ENCODE results near the gene PITPNM3.

DNA sequence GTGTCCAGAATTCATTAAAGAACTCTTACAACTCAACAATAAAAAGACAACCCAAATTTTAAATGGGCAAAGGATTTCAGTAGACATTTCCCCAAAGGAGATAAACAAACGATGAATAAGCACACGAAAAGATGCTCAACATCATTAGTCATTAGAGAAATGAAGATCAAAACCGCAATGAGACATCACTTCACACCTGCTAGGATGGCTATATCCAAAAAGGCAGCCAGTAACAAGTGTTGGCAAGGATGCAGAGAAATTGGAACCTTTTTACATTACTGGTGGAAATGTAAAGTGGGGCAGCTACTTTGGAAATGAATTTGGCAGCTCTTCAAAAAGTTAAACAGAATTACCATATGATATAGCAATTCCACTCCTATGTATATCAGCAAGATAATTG, 42.0 kb downstream of the PITPNM3 start:
- TF ChIP-seq, protein P1, sequence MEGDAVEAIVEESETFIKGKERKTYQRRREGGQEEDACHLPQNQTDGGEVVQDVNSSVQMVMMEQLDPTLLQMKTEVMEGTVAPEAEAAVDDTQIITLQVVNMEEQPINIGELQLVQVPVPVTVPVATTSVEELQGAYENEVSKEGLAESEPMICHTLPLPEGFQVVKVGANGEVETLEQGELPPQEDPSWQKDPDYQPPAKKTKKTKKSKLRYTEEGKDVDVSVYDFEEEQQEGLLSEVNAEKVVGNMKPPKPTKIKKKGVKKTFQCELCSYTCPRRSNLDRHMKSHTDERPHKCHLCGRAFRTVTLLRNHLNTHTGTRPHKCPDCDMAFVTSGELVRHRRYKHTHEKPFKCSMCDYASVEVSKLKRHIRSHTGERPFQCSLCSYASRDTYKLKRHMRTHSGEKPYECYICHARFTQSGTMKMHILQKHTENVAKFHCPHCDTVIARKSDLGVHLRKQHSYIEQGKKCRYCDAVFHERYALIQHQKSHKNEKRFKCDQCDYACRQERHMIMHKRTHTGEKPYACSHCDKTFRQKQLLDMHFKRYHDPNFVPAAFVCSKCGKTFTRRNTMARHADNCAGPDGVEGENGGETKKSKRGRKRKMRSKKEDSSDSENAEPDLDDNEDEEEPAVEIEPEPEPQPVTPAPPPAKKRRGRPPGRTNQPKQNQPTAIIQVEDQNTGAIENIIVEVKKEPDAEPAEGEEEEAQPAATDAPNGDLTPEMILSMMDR (conservative IDR thresholded peaks at IDR 0.05 in 1 of 2, IDR thresholded peaks at IDR 0.05 in 1 of 2; ENCODE audit: extremely low read depth in 1 of 2, insufficient read depth in 1 of 2, low read depth in 1 of 2, low read length in 2 of 2) = no peak
- TF ChIP-seq EZH2 (IDR thresholded peaks at IDR 0.05; ENCODE audit: borderline replicate concordance, low read length) = no peak
